ENCODE data around the gene MS4A6E.

GRCh38 chr11:60375316-60375715 lies 48.3 kb downstream of the MS4A6E start:
- TF ChIP-seq POLR2AphosphoS5 (IDR thresholded peaks at IDR 0.05): no peak
- TF ChIP-seq CTCF (IDR thresholded peaks at IDR 0.05): no peak
- TF ChIP-seq EP300 (IDR thresholded peaks at IDR 0.05): no peak
- TF ChIP-seq POLR2A (IDR thresholded peaks at IDR 0.05): no peak

Measured in suprapubic skin (tissue), 4 donors.